GM18868 (cell line): Measurements from ENCODE around the gene EMC6.

ENCODE experiments used
- ATAC-seq: cut with Tn5 transposase; IDR thresholded peaks from one replicate; pipeline ENCODE4 v1.9.1; 2021; ENCODE audit warnings: mild to moderate bottlenecking, moderate library complexity; ENCODE audit not compliant: unreplicated experiment

Gene EMC6

DNA sequence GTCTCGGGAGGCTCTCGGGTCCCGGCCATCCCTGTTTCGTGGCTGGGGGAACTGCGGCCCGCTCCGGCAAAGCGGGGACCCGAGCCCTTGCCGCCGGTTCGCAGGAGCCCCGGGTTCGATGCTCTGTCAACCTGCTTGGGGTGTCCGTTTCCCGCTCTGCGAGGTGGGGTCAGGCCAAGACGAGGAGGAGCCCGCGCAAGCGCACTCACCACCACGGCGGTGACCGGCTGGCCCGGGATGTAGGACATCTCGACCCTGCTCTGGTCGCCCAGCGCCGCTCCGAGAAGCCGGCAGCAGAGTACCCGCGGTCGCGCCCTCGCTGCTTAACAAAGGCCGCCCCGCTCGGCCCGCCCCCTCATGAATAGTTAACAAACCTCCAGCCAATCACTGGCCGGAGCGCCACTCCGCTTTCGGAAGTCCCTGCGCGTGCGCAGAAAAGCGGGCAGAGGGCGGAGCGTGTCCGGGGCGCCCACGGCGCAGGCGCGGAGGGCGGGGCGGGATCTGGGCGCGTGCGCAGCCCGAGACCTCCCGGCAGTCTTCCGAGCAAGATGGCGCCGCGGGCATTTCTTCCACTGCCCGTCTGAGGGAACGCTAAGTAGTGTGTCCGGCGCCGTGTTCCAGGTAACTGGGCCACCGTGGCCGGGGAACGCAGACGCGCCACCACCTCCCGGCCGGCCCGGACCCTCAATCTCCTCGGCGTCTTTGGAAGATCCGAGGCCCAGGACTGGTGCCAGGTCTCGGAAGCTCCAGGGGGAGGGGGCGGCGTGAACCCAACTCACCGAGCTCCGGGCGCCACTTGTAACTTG, at the start of gene EMC6, which contains the start of gene TAX1BP3:
EMC6 (plus strand) TSS at position 534 of the 806 bp plus-strand sequence. CDS start 335 bp downstream, outside the sequence.
TAX1BP3 (minus strand) TSS at position 300 of the 806 bp plus-strand sequence; CDS start at position 248, 52 bp downstream.
- ATAC-seq: peak; percentile 84

DNA sequence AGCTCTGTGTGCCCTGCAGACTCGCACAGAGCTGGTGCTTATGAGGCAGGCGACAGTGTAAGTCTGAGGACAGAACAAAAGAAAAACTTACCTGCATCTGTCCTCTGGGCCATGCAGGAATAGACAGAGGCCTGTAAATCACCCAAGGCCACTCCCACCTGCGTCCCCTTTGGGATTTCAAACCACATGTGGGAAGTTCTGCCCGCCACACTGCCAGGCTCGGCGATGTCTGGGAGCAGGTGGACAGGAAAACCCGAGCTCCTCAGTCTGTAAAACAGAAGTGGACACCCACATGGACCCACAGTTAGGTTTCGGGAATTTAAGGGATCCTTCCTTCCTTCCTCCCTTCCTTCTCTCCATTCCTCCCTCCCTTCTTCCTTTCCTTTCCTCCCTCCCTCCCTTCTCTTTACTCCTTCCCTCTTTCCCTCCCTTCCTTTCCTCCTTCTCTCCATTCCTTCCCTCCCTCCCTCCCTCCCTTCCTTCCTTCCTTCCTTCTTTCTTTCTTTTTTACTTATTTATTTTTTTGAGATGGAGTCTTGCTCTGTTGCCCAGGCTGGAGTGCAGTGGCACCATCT, 47.4 kb upstream of the EMC6 start:
- ATAC-seq: no peak

DNA sequence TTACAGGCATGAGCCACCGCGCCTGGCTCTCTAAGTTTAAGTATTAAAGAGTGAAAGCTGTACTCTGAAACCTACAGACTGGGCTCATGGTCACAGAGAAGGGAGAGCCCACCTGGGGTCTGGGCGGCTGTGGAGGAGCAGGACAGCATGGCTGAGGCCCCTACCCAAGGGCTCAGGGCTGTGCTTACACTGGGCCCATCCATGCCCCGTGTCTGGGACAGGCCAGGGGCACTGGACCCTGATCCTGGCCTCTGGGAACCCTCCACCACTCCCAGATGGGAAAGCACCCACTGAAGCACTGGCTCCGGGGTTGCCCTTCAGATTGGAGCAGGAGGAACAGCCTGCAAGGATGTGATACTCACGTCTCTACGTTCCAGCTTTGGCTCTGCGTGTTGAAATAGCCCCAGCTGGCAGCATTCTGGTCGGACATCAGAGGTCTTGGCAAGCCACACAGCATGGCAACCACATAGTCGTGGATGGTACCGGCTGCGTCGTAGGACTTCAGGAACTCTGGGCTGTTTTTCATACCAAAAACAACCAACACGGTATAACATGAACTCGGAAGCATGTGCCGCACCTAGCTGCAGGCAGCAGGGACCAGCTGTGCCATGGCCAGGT, 45.5 kb upstream of the EMC6 start:
- ATAC-seq: no peak

DNA sequence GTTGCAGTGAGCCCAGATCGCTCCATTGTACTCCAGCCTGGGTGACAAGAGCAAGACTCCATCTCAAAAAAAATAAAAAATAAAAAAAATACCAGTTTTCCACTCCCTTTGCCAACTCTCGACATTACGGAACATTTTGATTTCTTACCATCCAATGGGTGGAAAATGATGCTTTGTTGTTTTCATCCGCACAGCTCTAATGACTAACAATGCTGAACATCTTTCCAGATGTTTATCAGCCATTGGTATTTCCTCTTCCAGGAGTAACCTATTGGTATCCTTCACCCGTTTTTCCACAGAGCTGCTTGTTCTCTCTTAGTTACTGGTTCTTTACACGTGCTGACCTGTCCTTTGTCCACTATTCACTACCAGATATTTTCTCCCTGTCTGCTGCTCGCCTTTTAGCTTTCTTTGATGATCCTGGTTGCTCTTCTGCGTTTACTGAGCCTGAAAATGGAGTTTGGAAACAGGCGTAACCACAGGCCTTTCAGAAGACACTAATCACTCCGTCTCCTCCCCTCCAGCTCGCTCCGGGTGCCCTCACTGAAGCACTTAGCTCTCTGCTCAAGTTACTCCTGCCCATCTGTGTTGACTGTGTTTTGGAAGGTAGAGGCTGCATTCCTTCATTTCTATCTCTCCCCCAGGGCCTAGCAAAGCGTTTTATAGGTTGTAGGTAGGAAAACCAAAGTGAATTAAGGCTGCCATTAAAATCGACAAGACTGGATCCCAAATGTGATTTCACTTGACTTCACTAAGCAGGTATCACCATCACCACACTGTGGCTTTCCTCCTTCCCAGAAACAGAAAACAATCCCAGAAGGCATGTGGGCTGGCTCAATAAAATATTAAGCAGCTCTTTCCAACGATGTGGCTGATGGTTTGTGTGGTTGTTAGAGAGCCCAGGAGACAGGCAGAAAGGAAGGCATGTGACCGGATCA, 41.5 kb upstream of the EMC6 start:
- no peak for ATAC-seq

DNA sequence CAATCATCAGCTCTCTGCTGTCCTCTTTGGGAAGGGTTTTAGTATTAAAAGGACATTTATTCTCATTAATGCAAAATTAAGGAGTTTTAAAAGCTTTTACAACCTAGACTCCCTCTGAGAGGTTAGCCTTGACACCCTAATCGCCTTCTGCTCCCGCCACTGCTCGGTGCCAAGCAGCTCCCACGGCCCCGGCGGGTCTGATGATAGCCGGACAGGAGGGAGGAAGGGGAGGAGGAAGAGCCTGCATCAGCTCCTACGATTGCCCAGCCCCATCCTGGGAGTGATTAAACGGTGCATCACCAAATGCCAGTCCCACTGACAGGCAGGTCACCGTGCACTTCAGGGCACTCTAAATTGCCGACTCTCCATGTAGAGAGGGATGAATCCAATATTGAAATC, 40.8 kb upstream of the EMC6 start:
- ATAC-seq: no peak

DNA sequence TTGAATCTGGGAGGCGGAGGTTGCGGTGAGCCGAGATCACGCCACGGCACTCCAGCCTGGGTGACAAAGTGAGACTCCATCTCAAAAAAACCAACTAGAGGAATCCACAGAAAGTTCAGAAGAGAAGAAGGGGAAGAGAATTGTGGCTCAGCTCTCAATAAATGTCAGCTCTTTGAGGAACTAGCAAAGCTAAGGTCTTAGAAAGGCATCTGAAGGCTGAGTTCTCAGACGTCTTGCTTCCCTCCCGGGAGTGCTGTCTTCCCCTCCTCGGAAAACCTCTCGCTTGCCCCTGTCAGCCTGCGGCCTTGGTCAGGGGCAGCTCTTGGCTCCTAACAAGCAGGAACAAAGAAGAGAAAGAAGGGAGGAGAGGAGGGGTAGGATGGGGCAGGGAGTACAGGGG, 37.8 kb upstream of the EMC6 start:
- no peak for ATAC-seq

DNA sequence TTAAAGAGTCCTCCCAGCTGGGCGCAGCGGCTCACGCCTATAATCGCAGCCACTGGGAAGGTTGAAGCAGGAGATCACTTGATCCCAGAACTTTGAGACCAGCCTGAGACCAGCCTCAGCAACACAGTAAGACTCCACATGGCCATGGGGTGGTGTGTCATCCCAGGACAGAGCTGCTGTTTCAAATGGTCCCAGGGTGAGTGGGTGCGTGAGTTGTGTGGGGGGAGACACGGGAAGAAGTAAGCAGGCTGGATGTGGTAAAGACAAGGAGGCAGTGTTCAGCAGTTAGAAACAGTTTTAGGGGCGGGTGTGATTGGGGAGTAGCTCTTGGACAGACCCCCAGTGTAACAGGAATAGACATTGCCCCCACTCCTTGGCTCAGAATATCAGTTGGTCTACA, 36.3 kb upstream of the EMC6 start:
- no peak for ATAC-seq

DNA sequence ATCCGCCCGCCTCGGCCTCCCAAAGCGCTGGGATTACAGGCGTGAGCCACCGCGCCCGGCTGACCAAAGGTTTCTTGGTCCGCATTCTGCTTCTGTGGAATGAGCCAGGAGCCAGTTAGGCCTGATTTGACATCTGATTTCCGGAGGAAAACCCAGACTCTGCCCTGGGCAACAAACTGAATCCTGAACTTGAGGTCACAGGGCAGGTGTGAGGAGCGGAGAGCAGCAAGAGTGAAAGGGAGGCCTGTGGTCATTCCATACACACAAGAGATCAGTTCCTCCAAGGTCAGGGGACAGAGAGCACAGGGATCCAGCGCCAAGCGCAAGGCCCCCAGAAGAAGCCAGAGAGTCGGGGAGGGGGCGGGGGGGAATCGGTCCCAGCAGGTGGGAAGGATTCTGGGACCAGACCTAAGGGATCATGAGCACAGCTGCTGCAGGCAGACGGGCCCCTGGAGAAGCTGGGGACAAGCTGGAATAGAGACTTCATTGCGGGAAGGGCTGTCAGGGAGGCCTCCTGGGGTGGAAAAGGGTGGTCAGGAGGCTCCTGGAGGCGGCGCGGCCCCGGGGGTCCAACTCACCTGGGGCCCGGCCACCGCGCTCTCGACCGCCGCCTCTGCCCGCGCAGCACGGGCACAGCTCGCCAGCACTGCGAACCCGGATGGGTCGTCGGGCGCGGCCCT, 33.0 kb upstream of the EMC6 start:
- ATAC-seq: no peak

DNA sequence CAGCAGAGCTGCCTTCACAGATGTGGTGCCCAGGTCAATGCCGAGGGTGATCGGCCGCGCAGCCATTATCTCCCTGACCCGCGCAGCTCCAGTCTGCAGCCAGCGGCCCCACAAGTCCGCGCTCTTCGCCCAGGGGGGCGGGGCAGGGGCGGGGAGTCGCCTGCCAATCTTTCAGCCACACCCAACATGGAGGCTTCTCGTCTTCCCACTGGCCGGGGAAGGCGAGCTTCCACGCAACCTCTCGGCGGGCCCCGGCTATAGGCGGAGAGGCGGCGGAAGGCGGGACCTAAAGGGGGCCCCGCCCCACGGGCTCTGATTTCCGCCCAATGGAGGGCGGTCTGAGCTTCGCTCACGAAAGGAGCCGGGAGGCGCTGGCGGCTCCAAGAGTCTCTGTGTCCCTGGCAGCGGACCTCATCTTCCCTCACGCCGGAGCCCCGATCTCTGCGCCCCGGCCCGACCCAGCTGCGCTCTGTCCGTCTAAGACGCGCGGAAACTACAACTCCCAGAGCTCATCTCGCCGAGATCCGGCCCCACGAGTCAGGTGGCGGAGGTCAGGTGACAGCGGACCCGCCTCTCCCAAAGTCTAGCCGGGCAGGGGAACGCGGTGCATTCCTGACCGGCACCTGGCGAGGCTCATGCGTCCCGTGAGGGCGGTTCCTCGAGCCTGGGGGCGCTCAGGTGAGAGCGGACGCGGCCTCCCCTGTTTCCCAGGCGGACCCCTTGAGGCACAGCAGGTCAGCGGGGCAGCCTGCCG, 32.3 kb upstream of the EMC6 start, which contains the start of the genes CTNS and SHPK:
CTNS (plus strand) TSS at position 607 of the 754 bp plus-strand sequence. CDS start 3,447 bp downstream, outside the sequence.
SHPK (minus strand) TSS at position 97 of the 754 bp plus-strand sequence; CDS start at position 66, 31 bp downstream.
- peak; percentile 95 for ATAC-seq

DNA sequence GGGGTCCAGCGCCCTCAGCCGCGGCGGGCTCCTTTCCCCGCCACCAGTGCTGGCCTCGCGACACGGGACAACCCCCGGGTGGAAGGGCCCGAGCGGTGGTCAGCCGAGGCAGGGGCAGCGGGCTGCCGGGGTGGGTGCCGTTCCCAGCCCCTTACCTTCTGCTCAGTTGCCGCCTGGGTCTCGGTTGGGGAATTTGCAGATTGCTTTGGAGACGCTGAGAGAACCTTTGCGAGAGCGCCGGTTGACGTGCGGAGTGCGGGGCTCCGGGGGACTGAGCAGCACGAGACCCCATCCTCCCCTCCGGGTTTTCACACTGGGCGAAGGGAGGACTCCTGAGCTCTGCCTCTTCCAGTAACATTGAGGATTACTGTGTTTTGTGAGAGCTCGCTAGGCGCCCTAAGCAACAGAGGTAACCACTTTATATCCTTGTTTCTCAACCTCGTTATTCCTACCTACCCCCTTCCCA, 31.7 kb upstream of the EMC6 start:
- ATAC-seq: no peak

DNA sequence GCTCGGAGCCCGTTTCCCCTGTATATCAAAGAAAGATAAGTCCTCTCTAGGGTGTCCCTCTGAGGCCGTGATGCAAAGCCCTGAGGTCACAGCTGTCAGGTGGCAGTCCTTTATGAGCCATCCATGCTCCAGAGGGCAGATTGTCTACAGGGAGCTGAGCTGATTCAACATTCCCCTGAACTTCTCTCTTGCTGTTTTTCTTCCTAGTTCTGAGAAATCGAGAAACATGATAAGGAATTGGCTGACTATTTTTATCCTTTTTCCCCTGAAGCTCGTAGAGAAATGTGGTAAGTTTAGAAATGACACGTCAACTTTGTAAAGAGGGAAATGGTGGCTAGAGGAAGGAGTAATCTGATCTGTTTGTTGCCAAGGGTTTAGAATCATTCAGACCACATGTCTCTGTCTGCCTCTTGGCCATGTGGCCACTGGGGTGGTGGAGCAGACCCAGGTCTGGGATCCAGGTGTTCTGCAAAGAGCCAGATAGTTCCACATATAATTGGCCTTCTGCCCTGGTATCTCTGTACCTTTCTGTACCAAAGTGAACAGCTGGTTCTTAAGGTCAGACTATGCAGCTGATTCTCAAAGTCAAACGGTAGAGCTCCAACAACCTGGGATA, 28.5 kb upstream of the EMC6 start:
- no peak for ATAC-seq

DNA sequence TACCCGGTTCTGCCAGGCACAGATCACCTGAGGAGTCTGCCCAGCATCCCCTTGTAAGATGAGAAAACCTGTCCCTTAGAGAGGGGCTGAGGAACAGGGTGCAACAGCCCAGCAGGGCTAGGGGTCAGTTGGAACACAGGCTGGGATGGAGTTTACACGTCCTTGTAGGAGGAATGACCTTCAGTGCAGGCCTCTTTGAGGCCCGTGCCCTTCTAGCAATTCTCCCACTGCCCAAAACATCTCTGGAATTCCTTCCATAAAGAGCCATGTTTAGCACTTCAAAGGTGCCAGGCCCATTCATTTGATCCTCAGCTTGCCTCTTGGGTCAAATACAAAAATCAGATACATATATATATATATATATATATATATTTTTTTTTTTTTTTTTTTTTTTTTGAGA, 27.6 kb upstream of the EMC6 start:
- ATAC-seq: no peak

DNA sequence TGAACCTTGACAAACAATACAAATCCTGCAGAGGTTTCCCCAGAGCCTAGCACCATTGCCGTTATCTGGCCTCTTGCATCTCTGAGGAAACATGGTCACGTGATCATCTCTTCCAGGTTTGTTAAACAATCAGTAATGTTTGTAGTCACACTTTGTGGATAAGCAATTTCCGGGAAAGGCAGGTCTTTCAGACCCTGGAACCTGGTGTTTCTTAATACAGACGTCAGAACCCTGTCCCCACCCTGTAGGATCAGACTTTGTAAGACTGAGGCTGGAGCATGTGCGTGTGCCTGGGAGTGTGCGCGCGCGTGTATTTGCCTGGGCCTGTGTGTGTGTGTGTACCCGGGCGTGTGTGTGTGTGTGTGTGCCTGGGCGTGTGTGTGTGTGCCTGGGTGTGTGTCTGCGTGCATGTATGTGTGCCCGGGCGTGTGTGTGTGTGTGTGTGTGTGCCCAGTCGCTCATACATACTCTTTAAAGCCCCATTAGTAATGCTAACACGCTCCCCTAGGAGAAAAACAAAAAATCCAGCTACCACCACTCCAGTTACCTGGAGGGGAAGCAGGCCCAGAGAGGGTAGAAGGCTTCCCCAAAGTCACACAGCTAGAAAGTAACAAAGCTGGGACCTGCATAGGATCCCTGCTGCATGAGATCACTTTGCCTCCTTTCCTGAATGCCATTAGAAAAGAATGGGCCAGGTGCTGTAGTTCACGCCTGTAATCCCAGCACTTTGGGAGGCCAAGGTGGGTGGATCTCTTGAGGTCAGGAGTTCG, 26.7 kb upstream of the EMC6 start:
- no peak for ATAC-seq

DNA sequence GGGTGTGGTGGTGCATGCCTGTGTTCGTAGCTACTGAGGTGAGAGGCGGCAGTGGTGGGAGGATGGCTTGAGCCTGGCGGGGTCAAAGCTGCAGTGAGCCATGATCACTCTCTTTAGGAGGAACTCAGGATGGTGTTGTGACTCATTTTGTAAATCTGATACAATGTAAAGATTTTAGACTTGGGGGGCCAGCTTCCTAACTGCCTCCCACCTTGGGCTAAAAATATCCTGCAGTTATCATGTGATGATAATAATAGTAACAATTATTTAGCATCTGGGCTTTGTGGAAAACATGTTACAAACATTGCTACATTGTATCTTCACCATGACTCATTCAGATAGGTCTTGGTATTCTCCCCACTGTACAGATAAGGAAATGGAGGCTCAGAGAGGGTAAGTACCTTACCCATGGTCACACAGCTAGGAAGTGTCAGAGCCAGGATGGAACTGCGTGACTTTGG, 24.7 kb upstream of the EMC6 start:
- no peak for ATAC-seq

DNA sequence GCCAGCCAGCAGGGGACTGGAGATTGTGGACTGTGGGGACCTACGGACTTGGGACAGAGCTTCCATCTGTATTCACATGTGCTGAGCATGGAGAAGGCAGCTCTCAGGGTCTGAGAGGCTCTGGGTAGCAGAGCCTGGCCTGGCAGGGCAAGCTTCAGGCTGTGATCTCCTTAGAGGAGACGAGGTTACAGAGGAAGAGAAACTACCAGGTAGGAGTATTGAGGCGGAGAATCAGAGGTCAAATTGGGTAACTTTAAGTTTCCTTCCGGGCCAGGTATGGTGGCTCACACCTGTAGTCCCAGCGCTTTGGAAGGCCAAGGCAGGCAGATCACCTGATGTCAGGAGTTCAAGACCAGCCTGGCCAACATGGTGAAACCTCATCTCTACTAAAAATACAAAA, 23.3 kb upstream of the EMC6 start:
- no peak for ATAC-seq

DNA sequence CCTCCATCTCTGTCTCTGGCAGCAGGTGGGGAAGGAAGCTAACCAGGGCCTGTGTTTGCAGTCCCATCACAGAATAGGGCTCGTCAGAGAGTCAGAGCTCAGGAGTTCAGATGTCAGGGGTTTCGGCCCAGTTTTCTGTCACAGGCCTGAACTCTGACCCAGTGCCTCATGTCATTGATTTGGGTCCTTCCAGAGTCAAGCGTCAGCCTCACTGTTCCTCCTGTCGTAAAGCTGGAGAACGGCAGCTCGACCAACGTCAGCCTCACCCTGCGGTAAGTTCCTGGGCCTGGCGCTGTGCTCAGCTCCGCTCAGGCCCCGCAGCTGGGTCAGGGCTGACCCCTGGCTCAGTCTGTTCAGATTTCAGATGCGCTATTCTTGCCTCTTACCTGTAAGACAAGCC, 21.4 kb upstream of the EMC6 start:
- no peak for ATAC-seq

DNA sequence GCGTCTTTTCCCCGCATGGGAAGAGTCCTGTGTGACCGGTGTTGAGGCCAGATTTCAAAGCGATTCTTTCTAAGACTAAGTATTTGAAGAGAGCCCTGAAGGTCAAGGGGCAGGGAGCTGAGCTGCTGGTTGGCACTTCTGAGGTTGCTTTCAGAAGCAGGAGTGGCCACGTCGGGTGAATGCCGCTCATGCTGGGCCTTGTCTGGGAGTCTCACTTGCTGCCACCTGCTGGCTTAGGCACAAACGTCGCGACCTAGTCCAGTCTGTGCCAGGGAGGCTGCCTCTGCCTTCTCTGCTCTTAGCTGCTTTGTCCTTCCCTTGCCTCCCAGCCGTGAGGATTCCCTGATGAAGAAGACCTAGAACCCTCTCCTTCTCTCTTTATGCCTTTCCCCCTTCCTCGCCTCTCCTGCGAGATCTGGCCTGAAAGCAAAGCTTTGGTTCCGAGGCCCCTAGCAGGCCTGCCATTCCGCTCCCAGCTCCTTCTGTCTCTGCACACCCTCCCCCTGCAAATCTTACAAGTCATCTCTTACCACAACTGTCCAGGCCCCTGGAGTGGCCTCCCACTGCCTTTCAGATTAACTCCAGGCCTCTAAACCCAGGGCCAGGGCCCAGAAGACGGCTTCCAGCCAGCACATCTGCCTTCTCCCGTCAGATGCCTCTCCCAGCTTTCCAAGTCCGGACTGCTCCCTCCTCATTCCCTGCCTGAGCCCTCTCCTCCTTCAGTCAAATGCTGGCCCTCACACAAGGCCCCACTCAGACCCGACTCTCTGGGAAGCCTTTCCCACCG, 20.6 kb upstream of the EMC6 start:
- ATAC-seq: no peak
